ENCODE measurements around the gene ATP6V1B1. TPM values are rescaled to one million over a fixed set of nuclear protein-coding genes. Genes with fewer than 3 reads are reported as not detected.

ATP6V1B1 gene
- total RNA-seq, 1 donor from 2014 or later, result 3.7 TPM

DNA sequence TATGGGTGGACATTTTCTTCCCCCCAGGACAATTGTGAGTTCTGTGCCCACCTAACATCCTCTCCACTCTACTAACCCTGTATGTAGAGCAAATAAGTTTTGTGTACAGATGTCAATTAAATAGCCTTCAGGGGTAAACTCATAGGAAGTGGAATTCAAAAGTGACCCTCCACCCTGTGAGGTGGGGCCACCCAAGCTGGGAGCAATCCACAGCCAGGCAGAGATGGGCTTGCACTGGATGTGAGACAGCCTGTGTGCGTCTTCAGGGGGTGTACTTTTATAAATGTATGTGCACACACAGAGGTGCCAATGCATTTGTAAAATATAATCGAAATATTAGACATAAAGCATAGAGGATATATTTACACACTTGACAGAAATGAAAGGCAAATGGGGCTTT lies 33.1 kb upstream of the ATP6V1B1 start:
- Mint-ChIP-seq H3K27me3 (ENCODE audit: low read depth) (peaks cover 24% of the 10 kb centered on the region), H3K9me3 (ENCODE audit: low read depth) (no peaks in the 10 kb centered on the region), H3K4me1 (ENCODE audit: low read depth) (peaks cover 23% of the 10 kb centered on the region)

DNA sequence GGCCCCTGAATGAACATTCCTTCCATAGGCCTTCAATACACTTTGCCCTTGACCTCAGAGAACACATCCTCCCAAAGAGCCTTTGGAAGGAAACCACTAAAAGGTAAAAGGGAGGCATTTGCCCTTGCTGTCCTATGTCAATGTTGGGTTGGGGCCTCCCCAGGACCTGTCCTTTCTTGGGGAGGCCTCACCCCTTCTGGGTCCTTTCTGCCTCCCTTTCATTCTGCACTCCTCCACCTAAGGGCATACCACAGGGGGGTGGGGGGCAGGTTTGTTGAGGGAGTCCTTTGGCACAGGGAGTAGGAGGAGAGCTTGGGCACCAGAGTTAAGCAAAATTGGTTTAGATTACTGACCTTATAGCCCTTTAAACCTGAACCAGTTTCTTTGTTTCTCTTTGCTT lies 32.5 kb upstream of the ATP6V1B1 start:
- H3K4me3 Mint-ChIP-seq (ENCODE audit: unreplicated experiment), result no peak overlapping the region
- H3K9me3 Mint-ChIP-seq (ENCODE audit: low read depth), result no peaks in the 10 kb centered on the region
- H3K27me3 Mint-ChIP-seq (ENCODE audit: low read depth), result peaks cover 18% of the 10 kb centered on the region
- DNase-seq (ENCODE audit: low spot score), result no peak
- H3K4me1 Mint-ChIP-seq (ENCODE audit: low read depth), result peaks cover 24% of the 10 kb centered on the region
- H3K27ac Mint-ChIP-seq (ENCODE audit: unreplicated experiment), result no peak overlapping the region
- TF ChIP-seq, protein P1, sequence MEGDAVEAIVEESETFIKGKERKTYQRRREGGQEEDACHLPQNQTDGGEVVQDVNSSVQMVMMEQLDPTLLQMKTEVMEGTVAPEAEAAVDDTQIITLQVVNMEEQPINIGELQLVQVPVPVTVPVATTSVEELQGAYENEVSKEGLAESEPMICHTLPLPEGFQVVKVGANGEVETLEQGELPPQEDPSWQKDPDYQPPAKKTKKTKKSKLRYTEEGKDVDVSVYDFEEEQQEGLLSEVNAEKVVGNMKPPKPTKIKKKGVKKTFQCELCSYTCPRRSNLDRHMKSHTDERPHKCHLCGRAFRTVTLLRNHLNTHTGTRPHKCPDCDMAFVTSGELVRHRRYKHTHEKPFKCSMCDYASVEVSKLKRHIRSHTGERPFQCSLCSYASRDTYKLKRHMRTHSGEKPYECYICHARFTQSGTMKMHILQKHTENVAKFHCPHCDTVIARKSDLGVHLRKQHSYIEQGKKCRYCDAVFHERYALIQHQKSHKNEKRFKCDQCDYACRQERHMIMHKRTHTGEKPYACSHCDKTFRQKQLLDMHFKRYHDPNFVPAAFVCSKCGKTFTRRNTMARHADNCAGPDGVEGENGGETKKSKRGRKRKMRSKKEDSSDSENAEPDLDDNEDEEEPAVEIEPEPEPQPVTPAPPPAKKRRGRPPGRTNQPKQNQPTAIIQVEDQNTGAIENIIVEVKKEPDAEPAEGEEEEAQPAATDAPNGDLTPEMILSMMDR (IDR thresholded peaks at IDR 0.05), result no peak
- no peaks in the 10 kb centered on the region for H3K36me3 Mint-ChIP-seq (ENCODE audit: low read depth)

More for the DNA sequence above, 33.1 kb upstream of the ATP6V1B1 start:
- Mint-ChIP-seq H3K4me3 (ENCODE audit: unreplicated experiment) (peak overlapping the region; percentile 98), H3K36me3 (ENCODE audit: low read depth) (no peaks in the 10 kb centered on the region), H3K27ac (ENCODE audit: unreplicated experiment) (peak overlapping the region; percentile 99)
- no peak for DNase-seq (ENCODE audit: low spot score)
- TF ChIP-seq, protein P1 (IDR thresholded peaks at IDR 0.05), result no peak

DNA sequence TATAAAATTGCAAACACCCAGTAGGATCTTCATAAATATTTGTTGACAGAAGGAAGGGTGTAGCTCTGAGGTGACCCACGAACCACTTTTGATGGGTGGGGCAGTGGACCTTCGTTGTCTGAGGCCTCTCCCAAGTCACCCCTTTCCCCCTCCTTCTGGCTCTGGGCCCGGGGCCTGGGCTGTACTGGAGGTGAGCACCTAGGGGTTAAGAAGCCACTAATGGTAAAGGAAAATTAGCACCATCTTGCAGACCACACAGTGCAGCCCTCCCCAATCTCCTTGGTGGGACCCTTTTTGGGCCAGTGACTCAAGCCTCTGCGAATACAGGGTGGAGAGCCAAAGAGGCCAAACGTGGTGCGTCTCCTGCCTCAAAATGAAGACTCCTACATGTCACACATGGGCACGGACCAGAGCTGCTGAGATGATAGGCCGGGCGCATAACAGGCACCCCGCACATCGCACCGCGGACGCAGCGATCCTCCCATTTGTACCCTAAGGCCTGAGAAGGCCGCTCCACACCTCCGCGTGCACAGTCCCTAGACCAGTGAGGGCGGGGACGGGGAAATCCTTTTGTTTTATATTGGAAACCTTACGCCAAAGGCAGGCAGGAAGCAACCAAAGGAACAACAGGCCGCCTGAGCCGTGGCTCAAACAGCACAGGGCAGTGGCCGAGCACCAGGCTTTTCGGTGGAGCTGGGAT lies 31.9 kb upstream of the ATP6V1B1 start:
- DNase-seq (ENCODE audit: low spot score), result no peak
- peaks cover 12% of the 10 kb centered on the region for H3K27me3 Mint-ChIP-seq (ENCODE audit: low read depth)
- H3K4me1 Mint-ChIP-seq (ENCODE audit: low read depth), result peaks cover 27% of the 10 kb centered on the region
- no peak overlapping the region for H3K27ac Mint-ChIP-seq (ENCODE audit: unreplicated experiment)
- H3K36me3 Mint-ChIP-seq (ENCODE audit: low read depth), result no peaks in the 10 kb centered on the region
- no peaks in the 10 kb centered on the region for H3K9me3 Mint-ChIP-seq (ENCODE audit: low read depth)
- H3K4me3 Mint-ChIP-seq (ENCODE audit: unreplicated experiment), result no peak overlapping the region
- TF ChIP-seq, protein P1 (IDR thresholded peaks at IDR 0.05), result no peak

DNA sequence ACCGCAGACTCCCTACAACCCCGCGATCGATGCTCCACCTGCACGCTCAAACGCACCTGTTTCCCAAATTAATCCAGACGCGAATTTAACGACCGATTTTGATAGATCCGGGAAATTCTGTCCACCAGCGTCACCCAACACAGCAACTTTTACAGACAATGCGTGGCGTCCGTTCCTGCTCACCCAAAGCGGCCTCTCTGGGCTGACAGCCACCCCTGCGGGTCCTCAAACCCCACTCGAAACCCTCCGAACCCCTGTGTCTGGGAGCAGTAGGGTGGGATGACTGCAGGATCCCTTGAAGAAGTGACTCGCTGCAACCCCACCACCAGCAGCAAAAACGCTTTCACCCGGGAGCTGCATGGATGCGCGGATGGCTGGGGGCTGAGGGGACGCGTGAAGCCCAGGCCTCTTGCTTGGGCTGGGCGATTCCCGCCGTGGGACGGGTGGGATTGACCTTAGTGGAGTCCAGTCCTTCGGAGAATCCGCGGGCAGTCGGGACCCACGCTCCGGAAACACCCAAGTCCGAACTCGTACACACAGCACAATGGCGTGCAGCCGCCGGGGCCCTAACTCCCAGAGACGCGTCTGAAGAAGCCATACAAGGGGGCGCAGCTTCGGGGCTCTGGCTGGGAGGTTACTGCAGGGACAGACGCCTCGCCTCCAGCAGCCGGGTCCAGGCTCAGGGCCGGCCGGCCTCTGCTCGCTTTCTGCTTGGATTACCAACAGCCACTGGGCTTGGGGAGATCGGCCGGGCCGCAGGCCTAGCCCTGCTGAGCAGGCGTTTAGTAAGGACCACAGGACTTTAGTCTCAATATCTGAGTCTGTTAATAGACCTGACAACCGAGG lies 31.1 kb upstream of the ATP6V1B1 start:
- H3K4me1 Mint-ChIP-seq (ENCODE audit: low read depth), result peaks cover 27% of the 10 kb centered on the region
- H3K27me3 Mint-ChIP-seq (ENCODE audit: low read depth), result peaks cover 4% of the 10 kb centered on the region
- H3K9me3 Mint-ChIP-seq (ENCODE audit: low read depth), result no peaks in the 10 kb centered on the region
- TF ChIP-seq, protein P1 (IDR thresholded peaks at IDR 0.05), result no peak
- H3K27ac Mint-ChIP-seq (ENCODE audit: unreplicated experiment), result no peak overlapping the region
- DNase-seq (ENCODE audit: low spot score), result no peak
- no peak overlapping the region for H3K4me3 Mint-ChIP-seq (ENCODE audit: unreplicated experiment)
- H3K36me3 Mint-ChIP-seq (ENCODE audit: low read depth), result no peaks in the 10 kb centered on the region

Measured in chondrocyte (in vitro differentiated cells).